ENCODE data around the gene MAD1L1. TPM values are rescaled to one million over a fixed set of nuclear protein-coding genes. Genes with fewer than 3 reads are reported as not detected.

MAD1L1 gene
- total RNA-seq, 1 donor from 2014 or later = 32.3 TPM

GRCh38 chr7:2254429-2255144 is 21.8 kb upstream of the MAD1L1 start:
- H3K36me3 Mint-ChIP-seq (ENCODE audit: low read depth, unreplicated experiment) = peaks cover 14% of the 10 kb centered on the region
- TF ChIP-seq CTCF (IDR thresholded peaks at IDR 0.05; ENCODE audit: insufficient read depth, low read depth, low read length) (no peak), EZH2 (IDR thresholded peaks at IDR 0.05; ENCODE audit: insufficient read depth, low read length) (no peak)

GRCh38 chr7:2253525-2254244 is 20.9 kb upstream of the MAD1L1 start:
- TF ChIP-seq EZH2 (IDR thresholded peaks at IDR 0.05; ENCODE audit: insufficient read depth, low read length) (no peak), CTCF (IDR thresholded peaks at IDR 0.05; ENCODE audit: insufficient read depth, low read depth, low read length) (no peak)
- Histone ChIP-seq H2AFZ (ENCODE audit: low read depth, low read length) (no peak overlapping the region), H3K4me2 (ENCODE audit: low read length) (no peak overlapping the region), H3K27me3 (ENCODE audit: insufficient read depth, low read length) (no peaks in the 10 kb centered on the region), H3K27ac (ENCODE audit: low read depth, low read length) (no peak overlapping the region), H4K20me1 (ENCODE audit: insufficient read depth, low read length) (peaks cover 26% of the 10 kb centered on the region), H3K36me3 (ENCODE audit: insufficient read depth, low read length) (no peaks in the 10 kb centered on the region), H3K4me1 (ENCODE audit: insufficient read depth, low read length) (peaks cover 26% of the 10 kb centered on the region), H3K9ac (ENCODE audit: low read length) (no peak overlapping the region), H3K4me3 (ENCODE audit: insufficient read depth, low read depth, low read length) (no peak overlapping the region), H3K9me3 (ENCODE audit: insufficient read depth, low read depth, low read length) (no peaks in the 10 kb centered on the region), H3K79me2 (ENCODE audit: insufficient read depth, low read length) (no peaks in the 10 kb centered on the region)
- FAIRE-seq (no peak), DNase-seq (ENCODE audit: low read depth) (no peak)
- peaks cover 14% of the 10 kb centered on the region for H3K36me3 Mint-ChIP-seq (ENCODE audit: low read depth, unreplicated experiment)
- H3K27me3 Mint-ChIP-seq (ENCODE audit: low read depth, unreplicated experiment) = peaks cover 5% of the 10 kb centered on the region
- H3K27ac Mint-ChIP-seq (ENCODE audit: unreplicated experiment) = no peak overlapping the region
- peaks cover 10% of the 10 kb centered on the region for H3K4me1 Mint-ChIP-seq (ENCODE audit: low read depth, unreplicated experiment)
- no peak overlapping the region for H3K4me3 Mint-ChIP-seq (ENCODE audit: unreplicated experiment)
- no peaks in the 10 kb centered on the region for H3K9me3 Mint-ChIP-seq (ENCODE audit: unreplicated experiment)

More at GRCh38 chr7:2254429-2255144, 21.8 kb upstream of the MAD1L1 start:
- Mint-ChIP-seq H3K27ac (ENCODE audit: unreplicated experiment) (no peak overlapping the region), H3K9me3 (ENCODE audit: unreplicated experiment) (no peaks in the 10 kb centered on the region), H3K4me3 (ENCODE audit: unreplicated experiment) (no peak overlapping the region), H3K27me3 (ENCODE audit: low read depth, unreplicated experiment) (peaks cover 5% of the 10 kb centered on the region), H3K4me1 (ENCODE audit: low read depth, unreplicated experiment) (peaks cover 3% of the 10 kb centered on the region)
- H3K4me2 ChIP-seq (ENCODE audit: low read length) = no peak overlapping the region
- no peak overlapping the region for H3K27ac ChIP-seq (ENCODE audit: low read depth, low read length)
- FAIRE-seq = no peak
- no peaks in the 10 kb centered on the region for H3K27me3 ChIP-seq (ENCODE audit: insufficient read depth, low read length)
- peaks cover 26% of the 10 kb centered on the region for H4K20me1 ChIP-seq (ENCODE audit: insufficient read depth, low read length)
- DNase-seq (ENCODE audit: low read depth) = no peak
- H2AFZ ChIP-seq (ENCODE audit: low read depth, low read length) = no peak overlapping the region
- no peak overlapping the region for H3K9ac ChIP-seq (ENCODE audit: low read length)
- peaks cover 17% of the 10 kb centered on the region for H3K4me1 ChIP-seq (ENCODE audit: insufficient read depth, low read length)
- H3K9me3 ChIP-seq (ENCODE audit: insufficient read depth, low read depth, low read length) = no peaks in the 10 kb centered on the region
- H3K4me3 ChIP-seq (ENCODE audit: insufficient read depth, low read depth, low read length) = no peak overlapping the region
- no peaks in the 10 kb centered on the region for H3K79me2 ChIP-seq (ENCODE audit: insufficient read depth, low read length)
- no peaks in the 10 kb centered on the region for H3K36me3 ChIP-seq (ENCODE audit: insufficient read depth, low read length)
